ENCODE data around the gene RHNO1. TPM values are rescaled to one million over a fixed set of nuclear protein-coding genes. Genes with fewer than 3 reads are reported as not detected.
A peak's percentile ranks its signal among the peaks of the same experiment; 100 is the strongest.

The RHNO1 gene
- total RNA-seq, 4 donors from 2014 or later = 5.8 to 23.0 (median 17.8) TPM

- H3K36me3 ChIP-seq = peaks cover 0 to 10% (median 0%) of the 10 kb centered on the region in 3 donors
- no peak for DNase-seq
- H3K27ac ChIP-seq = peak overlapping the region; percentile 77 to 92 (median 82)
- H3K4me1 ChIP-seq = peaks cover 0 to 14% (median 2%) of the 10 kb centered on the region in 4 donors
- no peaks in the 10 kb centered on the region for H3K9me3 ChIP-seq
- H3K27me3 ChIP-seq = no peaks in the 10 kb centered on the region
- TF ChIP-seq POLR2A (IDR thresholded peaks at IDR 0.05) = no peak
- peak overlapping the region; percentile 64 to 94 (median 87) for H3K4me3 ChIP-seq
These were observed 13.0 kb downstream of the RHNO1 start for GRCh38 chr12:2890001-2890387.

- TF ChIP-seq CTCF (IDR thresholded peaks at IDR 0.05) (peak in 2 of 6 experiments; percentile 6 to 16), POLR2A (IDR thresholded peaks at IDR 0.05) (peak; percentile 20 to 54)
- Histone ChIP-seq H3K27me3 (no peaks in the 10 kb centered on the region), H3K4me1 (peaks cover 0 to 14% (median 2%) of the 10 kb centered on the region in 4 donors), H3K9me3 (no peaks in the 10 kb centered on the region), H3K27ac (peak within 1 kb of the TSS; percentile 77 to 92 (median 82)), H3K4me3 (peak within 1 kb of the TSS; percentile 64 to 94 (median 87)), H3K36me3 (peaks cover 0 to 10% (median 0%) of the 10 kb centered on the region in 3 donors)
- peak; percentile 98 to 99 (median 99) for DNase-seq
These were observed 13.6 kb downstream of the RHNO1 start, which contains the start of gene TULP3 for GRCh38 chr12:2890388-2891239. Gene TULP3 (plus strand): TSS chr12:2890891. CDS start chr12:2890948, 57 bp downstream.

GRCh38 chr12:2891240-2892053 is 14.4 kb downstream of the RHNO1 start:
- TF ChIP-seq CTCF (IDR thresholded peaks at IDR 0.05) (no peak), POLR2A (IDR thresholded peaks at IDR 0.05) (no peak)
- Histone ChIP-seq H3K27ac (peak overlapping the region; percentile 77 to 92 (median 82)), H3K36me3 (peaks cover 0 to 10% (median 0%) of the 10 kb centered on the region in 3 donors), H3K9me3 (no peaks in the 10 kb centered on the region), H3K4me3 (peak overlapping the region; percentile 64 to 94 (median 87)), H3K4me1 (peaks cover 0 to 14% (median 2%) of the 10 kb centered on the region in 4 donors), H3K27me3 (no peaks in the 10 kb centered on the region)
- peak in 2 of 3 donors; percentile 45 to 65 for DNase-seq

- TF ChIP-seq POLR2A (IDR thresholded peaks at IDR 0.05) = no peak
- no peak for TF ChIP-seq CTCF (IDR thresholded peaks at IDR 0.05)
- DNase-seq = no peak
- no peak overlapping the region for H3K4me3 ChIP-seq
- H3K9me3 ChIP-seq = no peaks in the 10 kb centered on the region
- H3K27ac ChIP-seq = no peak overlapping the region
- peaks cover 0 to 14% (median 2%) of the 10 kb centered on the region in 4 donors for H3K4me1 ChIP-seq
- H3K36me3 ChIP-seq = peaks cover 0 to 10% (median 0%) of the 10 kb centered on the region in 3 donors
- no peaks in the 10 kb centered on the region for H3K27me3 ChIP-seq
These were observed 15.2 kb downstream of the RHNO1 start for GRCh38 chr12:2892246-2892645.

- no peak for DNase-seq
- no peaks in the 10 kb centered on the region for H3K27me3 ChIP-seq
- peaks cover 0 to 14% (median 2%) of the 10 kb centered on the region in 4 donors for H3K4me1 ChIP-seq
- H3K4me3 ChIP-seq = no peak overlapping the region
- no peaks in the 10 kb centered on the region for H3K9me3 ChIP-seq
- peak overlapping the region in 1 of 4 donors; percentile 40 for H3K27ac ChIP-seq
- H3K36me3 ChIP-seq = peaks cover 0 to 6% (median 0%) of the 10 kb centered on the region in 3 donors
- no peak for TF ChIP-seq CTCF (IDR thresholded peaks at IDR 0.05)
- no peak for TF ChIP-seq POLR2A (IDR thresholded peaks at IDR 0.05)
These were observed 16.0 kb downstream of the RHNO1 start for GRCh38 chr12:2893007-2893406.

All from Peyer's patch (tissue), 4 donors.